Smooth muscle cell (in vitro differentiated cells): ENCODE measurements around the gene SCYL3. TPM values are rescaled to one million over a fixed set of nuclear protein-coding genes. Genes with fewer than 3 reads are reported as not detected.
A peak's percentile ranks its signal among the peaks of the same experiment; 100 is the strongest.

Source experiments
- DNase-seq: peaks from one replicate; lab custom pipeline; 2025; ENCODE audit not compliant: unreplicated experiment; lab: John Stamatoyannopoulos, UW
- H2AFZ ChIP-seq: fragments of 200-600 bp; sonication (generic); 2 replicates; pipeline ENCODE4 v1.6.0; 2016; ENCODE audit warnings: antibody characterized with exemption, low read depth, mild to moderate bottlenecking
- H3F3A ChIP-seq: fragments of 200-600 bp; sonication (generic); 2 replicates; pipeline ENCODE4 v1.6.0; 2017; ENCODE audit warnings: antibody characterized with exemption, low read depth
- H3K27ac ChIP-seq: fragments of 200-600 bp; sonication (generic); 2 replicates; pipeline ENCODE4 v1.5.1; 2016; ENCODE audit warnings: low read depth, mild to moderate bottlenecking
- H3K27me3 ChIP-seq: fragments of 200-600 bp; sonication (generic); 2 replicates; pipeline ENCODE4 v1.6.1; 2016; ENCODE audit warnings: low read depth, mild to moderate bottlenecking
- H3K36me3 ChIP-seq: fragments of 200-600 bp; sonication (generic); 2 replicates; pipeline ENCODE4 v1.5.1; 2016; ENCODE audit warnings: low read depth
- H3K4me1 ChIP-seq: fragments of 200-600 bp; sonication (generic); 2 replicates; pipeline ENCODE4 v1.5.1; 2016; ENCODE audit warnings: low read depth
- H3K4me2 ChIP-seq: fragments of 200-600 bp; sonication (generic); 2 replicates; pipeline ENCODE4 v1.6.0; 2016; ENCODE audit warnings: mild to moderate bottlenecking
- H3K4me3 ChIP-seq: fragments of 200-600 bp; sonication (generic); 2 replicates; pipeline ENCODE4 v1.5.1; 2016; ENCODE audit warnings: mild to moderate bottlenecking
- H3K79me2 ChIP-seq: fragments of 200-600 bp; sonication (generic); 2 replicates; pipeline ENCODE4 v1.6.0; 2016; ENCODE audit warnings: low read depth, mild to moderate bottlenecking
- H3K9ac ChIP-seq: fragments of 200-600 bp; sonication (generic); 2 replicates; pipeline ENCODE4 v1.6.0; 2016; ENCODE audit warnings: low read depth
- H3K9me3 ChIP-seq: fragments of 200-600 bp; sonication (generic); replicated peaks from 2 replicates; pipeline ENCODE4 v1.5.1; 2016; ENCODE audit warnings: low read depth
- H4K20me1 ChIP-seq: fragments of 200-600 bp; sonication (generic); 2 replicates; pipeline ENCODE4 v1.6.0; 2016; ENCODE audit warnings: low read depth
- WGBS: methylation state at CpG from one replicate; pipeline ENCODE4 v1.1.7; 2016; ENCODE audit warnings: low lambda C conversion rate; 5-methylcytosine and 5-hydroxymethylcytosine counted together
- polyA plus RNA-seq: library from polyadenylated mRNA; unstranded; fragments of >200 nt; fragmentation: Nextera tagmentation; extraction: Ambion mirVana; gene quantifications from 2 replicates; pipeline ENCODE4 v1.2.1, GENCODE V29; 2016
- total RNA-seq: library from RNA; depleted of rRNA; stranded (reverse); fragments of >200 nt; gene quantifications from 2 replicates; pipeline ENCODE4 v1.2.3, GENCODE V29; 2014
- TF ChIP-seq, protein P1 (sequence below): fragments of 200-600 bp; sonication (generic); IDR thresholded peaks from 2 replicates; pipeline ENCODE4 v1.5.1; 2017; ENCODE audit warnings: borderline replicate concordance, mild to moderate bottlenecking, antibody characterized with exemption; ENCODE audit not compliant: insufficient read depth, poor library complexity, severe bottlenecking

SCYL3 gene
- total and polyA plus RNA-seq, 2 experiments from 2014 or later, result 4.0 to 10.3 TPM

DNA sequence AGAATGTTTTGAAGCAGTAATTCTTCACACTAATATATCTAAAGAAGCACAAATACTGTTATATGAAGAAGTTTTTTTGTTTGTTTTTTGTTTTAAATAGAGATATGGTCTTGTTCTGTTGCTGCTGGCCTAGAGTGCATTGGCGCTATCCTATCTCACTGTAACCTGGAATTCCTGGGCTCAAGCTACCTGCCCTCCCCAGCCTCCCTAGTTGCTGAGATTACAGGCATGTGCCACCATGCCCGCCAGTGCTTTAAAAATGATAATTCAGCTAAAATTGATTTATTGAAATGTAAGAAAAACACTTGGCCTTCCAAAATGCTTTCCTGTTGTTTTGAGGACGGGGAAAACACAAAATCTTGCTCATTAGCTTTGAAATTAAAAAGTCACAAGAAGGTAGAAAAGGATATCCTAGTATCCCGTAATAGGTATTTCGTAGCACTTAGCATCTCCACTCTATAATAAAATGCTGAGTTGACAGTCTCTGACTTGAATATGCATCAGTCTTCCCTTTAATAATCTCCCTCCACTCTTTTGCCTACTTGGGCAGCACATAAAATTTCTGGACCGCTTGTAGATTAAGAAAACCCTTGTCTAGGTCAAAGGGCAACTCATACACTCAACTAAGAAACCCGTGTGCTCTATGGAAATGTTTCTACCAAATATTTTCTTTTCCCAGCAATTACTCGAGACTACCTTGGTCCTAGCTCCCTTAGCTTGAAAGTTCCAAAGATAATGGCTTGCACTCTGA, 1.3 kb downstream of the SCYL3 start:
- Histone ChIP-seq H3K79me2 (peaks cover 47% of the 10 kb centered on the region), H3K36me3 (no peaks in the 10 kb centered on the region), H3K4me2 (peak overlapping the region; percentile 84), H3K9me3 (no peaks in the 10 kb centered on the region), H4K20me1 (peaks cover 28% of the 10 kb centered on the region), H3F3A (peaks cover 22% of the 10 kb centered on the region), H3K4me1 (peaks cover 20% of the 10 kb centered on the region), H3K27me3 (no peaks in the 10 kb centered on the region), H3K27ac (peak overlapping the region; percentile 98), H3K4me3 (peak overlapping the region; percentile 95), H2AFZ (peak overlapping the region; percentile 73), H3K9ac (peak overlapping the region; percentile 99)
- WGBS, result 56% methylated on average over 8 of the region's 8 CpGs
- TF ChIP-seq, protein P1, sequence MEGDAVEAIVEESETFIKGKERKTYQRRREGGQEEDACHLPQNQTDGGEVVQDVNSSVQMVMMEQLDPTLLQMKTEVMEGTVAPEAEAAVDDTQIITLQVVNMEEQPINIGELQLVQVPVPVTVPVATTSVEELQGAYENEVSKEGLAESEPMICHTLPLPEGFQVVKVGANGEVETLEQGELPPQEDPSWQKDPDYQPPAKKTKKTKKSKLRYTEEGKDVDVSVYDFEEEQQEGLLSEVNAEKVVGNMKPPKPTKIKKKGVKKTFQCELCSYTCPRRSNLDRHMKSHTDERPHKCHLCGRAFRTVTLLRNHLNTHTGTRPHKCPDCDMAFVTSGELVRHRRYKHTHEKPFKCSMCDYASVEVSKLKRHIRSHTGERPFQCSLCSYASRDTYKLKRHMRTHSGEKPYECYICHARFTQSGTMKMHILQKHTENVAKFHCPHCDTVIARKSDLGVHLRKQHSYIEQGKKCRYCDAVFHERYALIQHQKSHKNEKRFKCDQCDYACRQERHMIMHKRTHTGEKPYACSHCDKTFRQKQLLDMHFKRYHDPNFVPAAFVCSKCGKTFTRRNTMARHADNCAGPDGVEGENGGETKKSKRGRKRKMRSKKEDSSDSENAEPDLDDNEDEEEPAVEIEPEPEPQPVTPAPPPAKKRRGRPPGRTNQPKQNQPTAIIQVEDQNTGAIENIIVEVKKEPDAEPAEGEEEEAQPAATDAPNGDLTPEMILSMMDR, result no peak
- DNase-seq, result no peak

DNA sequence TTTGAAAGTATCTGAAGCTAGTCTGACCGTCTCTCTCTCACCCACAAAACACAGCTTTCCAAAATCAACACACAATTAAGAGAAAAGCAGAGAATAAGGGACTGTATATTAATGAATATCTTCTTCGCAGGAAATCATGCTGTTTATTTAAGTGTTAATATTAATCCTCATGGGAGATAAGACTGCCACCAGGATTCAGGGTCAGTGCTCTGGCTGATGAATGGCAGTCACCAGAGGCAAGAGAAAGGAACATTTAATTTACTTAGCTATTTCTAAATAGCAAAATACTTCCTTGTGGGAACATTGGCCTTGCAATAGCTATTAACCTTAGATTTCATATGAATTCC, 2.2 kb downstream of the SCYL3 start:
- peaks cover 24% of the 10 kb centered on the region for H3F3A ChIP-seq
- peaks cover 51% of the 10 kb centered on the region for H3K79me2 ChIP-seq
- 11% methylated on average over 2 of the region's 2 CpGs for WGBS
- peaks cover 20% of the 10 kb centered on the region for H3K4me1 ChIP-seq
- H3K27ac ChIP-seq, result peak overlapping the region; percentile 98
- no peak for DNase-seq
- no peaks in the 10 kb centered on the region for H3K36me3 ChIP-seq
- H3K9me3 ChIP-seq, result no peaks in the 10 kb centered on the region
- peak overlapping the region; percentile 95 for H3K4me3 ChIP-seq
- H3K9ac ChIP-seq, result no peak overlapping the region
- TF ChIP-seq, protein P1, result no peak
- H4K20me1 ChIP-seq, result peaks cover 29% of the 10 kb centered on the region
- H3K4me2 ChIP-seq, result peak overlapping the region; percentile 84
- H2AFZ ChIP-seq, result no peak overlapping the region
- no peaks in the 10 kb centered on the region for H3K27me3 ChIP-seq

DNA sequence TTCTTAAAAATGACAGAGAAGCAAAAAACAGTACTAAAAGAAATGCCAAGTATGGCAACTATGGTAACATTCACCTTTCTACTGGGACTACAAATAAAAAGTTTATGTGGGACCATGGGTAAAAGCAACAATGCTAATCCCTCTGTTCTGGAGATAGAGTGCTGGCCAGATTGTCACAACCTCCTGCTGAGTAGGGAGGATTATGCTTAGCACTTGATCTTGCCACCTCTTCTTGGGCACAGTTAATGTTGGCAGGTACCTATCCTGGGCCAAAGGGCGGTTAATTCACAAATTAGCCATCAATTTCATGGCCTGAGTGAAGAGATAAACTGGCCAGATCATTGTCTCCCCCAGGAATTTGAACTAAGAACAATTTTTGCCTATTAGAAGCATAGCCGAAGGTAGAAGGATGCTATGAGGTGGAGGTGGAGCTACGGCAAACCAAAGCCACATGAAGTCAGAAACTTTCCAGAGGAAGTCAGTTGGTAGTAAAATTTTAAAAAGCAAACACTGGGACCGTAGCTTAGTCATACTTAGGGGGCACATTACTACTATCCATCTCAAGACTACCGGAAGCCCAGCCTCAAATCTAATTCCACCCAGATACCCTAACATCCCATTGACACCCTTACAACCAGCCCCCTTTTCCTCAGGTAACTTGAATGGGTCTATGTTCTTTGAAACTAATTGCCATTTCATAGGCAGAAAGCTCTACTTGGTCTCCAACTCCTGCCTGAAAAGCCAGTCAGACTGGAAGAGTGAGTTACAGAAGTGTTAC, 2.7 kb downstream of the SCYL3 start:
- H3K27me3 ChIP-seq, result no peaks in the 10 kb centered on the region
- H3K27ac ChIP-seq, result peak overlapping the region; percentile 98
- WGBS, result 30% methylated on average over 5 of the region's 5 CpGs
- peaks cover 51% of the 10 kb centered on the region for H3K79me2 ChIP-seq
- peaks cover 33% of the 10 kb centered on the region for H4K20me1 ChIP-seq
- no peaks in the 10 kb centered on the region for H3K9me3 ChIP-seq
- no peak overlapping the region for H3K9ac ChIP-seq
- TF ChIP-seq, protein P1, result no peak
- H3K4me1 ChIP-seq, result peaks cover 20% of the 10 kb centered on the region
- peaks cover 24% of the 10 kb centered on the region for H3F3A ChIP-seq
- DNase-seq, result no peak
- no peak overlapping the region for H2AFZ ChIP-seq
- H3K36me3 ChIP-seq, result no peaks in the 10 kb centered on the region
- peak overlapping the region; percentile 84 for H3K4me2 ChIP-seq
- H3K4me3 ChIP-seq, result peak overlapping the region; percentile 95
